OCI-LY3 (cell line): ENCODE results near the gene ZNF438.

Experiments
- H2AFZ ChIP-seq: fragments of 200-600, 300-600 bp; shearing (Covaris generic); 2 replicates; pipeline ENCODE4 v1.6.0; 2014; ENCODE audit warnings: antibody characterized with exemption, low read depth, low read length
- H3K27ac ChIP-seq: fragments of 200-600, 300-600 bp; sonication (generic); 2 replicates; pipeline ENCODE4 v1.5.1; 2014; ENCODE audit warnings: mild to moderate bottlenecking, low read length, moderate library complexity, mixed read lengths
- H3K27me3 ChIP-seq: fragments of 200-600, 300-600 bp; sonication (generic); 2 replicates; pipeline ENCODE4 v1.6.1; 2014; ENCODE audit warnings: low read depth, low read length, mixed read lengths
- H3K36me3 ChIP-seq: fragments of 200-600, 300-600 bp; sonication (generic); replicated peaks from 2 replicates; pipeline ENCODE3; 2014; ENCODE audit warnings: low read depth, low read length, mixed read lengths
- H3K4me1 ChIP-seq: fragments of 300-600, 200-600 bp; sonication (generic); 2 replicates; pipeline ENCODE4 v1.6.1; 2014; ENCODE audit warnings: low read length, mixed read lengths
- H3K4me2 ChIP-seq: fragments of 200-600, 300-600 bp; sonication (generic); 2 replicates; pipeline ENCODE4 v1.6.1; 2014; ENCODE audit warnings: low read length, mixed read lengths
- H3K4me3 ChIP-seq: fragments of 300-600, 200-600 bp; sonication (generic); 2 replicates; pipeline ENCODE4 v1.5.1; 2014; ENCODE audit warnings: antibody characterized with exemption, mild to moderate bottlenecking, low read length, moderate library complexity
- H3K79me2 ChIP-seq: fragments of 300-600, 200-600 bp; shearing (Covaris generic); 2 replicates; pipeline ENCODE4 v1.6.1; 2014; ENCODE audit warnings: mild to moderate bottlenecking, low read length, mixed read lengths
- H3K9ac ChIP-seq: fragments of 300-600, 200-600 bp; shearing (Covaris generic); 2 replicates; pipeline ENCODE4 v1.6.0; 2014; ENCODE audit warnings: mild to moderate bottlenecking, low read length, moderate library complexity
- H3K9me3 ChIP-seq: fragments of 200-600, 300-600 bp; shearing (Covaris generic); 2 replicates; pipeline ENCODE4 v1.6.1; 2014; ENCODE audit warnings: low read length, mixed read lengths; ENCODE audit not compliant: insufficient read depth
- H4K20me1 ChIP-seq: fragments of 200-600, 300-600 bp; sonication (generic); 2 replicates; pipeline ENCODE4 v1.6.1; 2016; ENCODE audit warnings: low read length, mixed read lengths; ENCODE audit not compliant: insufficient read depth
- EZH2phosphoT487 ChIP-seq: fragments of 200-600 bp; shearing (Covaris generic); IDR thresholded peaks from 2 replicates; pipeline ENCODE4 v1.6.1; 2018; ENCODE audit warnings: antibody characterized with exemption, mixed run types, low read depth
- TF ChIP-seq, protein P1 (sequence below): fragments of 200-600, 300-600 bp; sonication (generic); IDR thresholded peaks from 2 replicates; pipeline ENCODE4 v1.5.1; 2014; ENCODE audit warnings: antibody characterized with exemption, low read length, low read depth

ZNF438 gene

DNA sequence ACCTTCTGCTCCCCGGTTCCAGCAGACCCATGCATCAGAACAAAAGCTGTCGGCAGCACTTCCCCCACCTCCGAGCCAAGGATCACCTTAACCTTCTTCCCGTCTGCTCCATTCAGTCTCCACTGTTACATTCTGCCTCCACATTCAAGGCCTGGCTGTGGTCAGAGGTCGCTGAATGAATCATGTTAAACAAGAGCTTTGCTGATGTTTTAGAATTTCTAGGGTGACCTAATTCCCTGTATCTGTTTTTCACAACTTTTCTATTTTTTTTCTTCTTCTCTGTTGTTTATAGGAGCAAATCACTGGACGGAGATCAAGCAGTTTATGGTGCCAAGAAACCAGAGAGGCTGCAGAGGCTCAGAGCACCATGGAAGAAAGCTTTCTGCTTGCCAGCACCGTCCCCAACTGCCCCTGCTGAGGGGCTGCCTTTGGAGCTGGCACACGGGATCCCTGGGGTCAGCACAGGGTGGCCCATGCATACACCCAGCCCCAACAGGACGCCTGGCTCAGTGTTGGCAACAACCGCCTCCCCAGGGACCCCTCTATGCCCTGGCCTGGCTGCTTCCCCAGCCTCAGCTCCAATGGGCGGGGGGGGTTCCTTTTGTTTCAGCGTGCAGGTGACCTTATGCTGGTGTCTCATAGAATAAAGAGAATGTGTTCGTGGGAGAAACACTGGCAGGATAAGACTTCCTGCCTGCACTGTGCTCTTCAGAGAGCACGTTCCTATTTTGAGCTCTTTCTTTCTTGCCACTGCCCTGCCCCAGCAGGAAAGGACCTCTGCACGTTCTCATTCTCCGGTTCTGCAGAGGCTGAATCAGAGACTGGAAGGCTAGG lies 219.4 kb downstream of the ZNF438 start:
- H3K36me3 ChIP-seq, result no peaks in the 10 kb centered on the region
- H3K27me3 ChIP-seq, result no peaks in the 10 kb centered on the region
- H3K9me3 ChIP-seq, result no peaks in the 10 kb centered on the region
- H3K9ac ChIP-seq, result no peak overlapping the region
- H3K4me2 ChIP-seq, result no peak overlapping the region
- no peaks in the 10 kb centered on the region for H4K20me1 ChIP-seq
- H3K27ac ChIP-seq, result no peak overlapping the region
- H3K4me1 ChIP-seq, result no peaks in the 10 kb centered on the region
- H3K79me2 ChIP-seq, result no peaks in the 10 kb centered on the region
- no peak overlapping the region for H2AFZ ChIP-seq
- TF ChIP-seq, protein P1, sequence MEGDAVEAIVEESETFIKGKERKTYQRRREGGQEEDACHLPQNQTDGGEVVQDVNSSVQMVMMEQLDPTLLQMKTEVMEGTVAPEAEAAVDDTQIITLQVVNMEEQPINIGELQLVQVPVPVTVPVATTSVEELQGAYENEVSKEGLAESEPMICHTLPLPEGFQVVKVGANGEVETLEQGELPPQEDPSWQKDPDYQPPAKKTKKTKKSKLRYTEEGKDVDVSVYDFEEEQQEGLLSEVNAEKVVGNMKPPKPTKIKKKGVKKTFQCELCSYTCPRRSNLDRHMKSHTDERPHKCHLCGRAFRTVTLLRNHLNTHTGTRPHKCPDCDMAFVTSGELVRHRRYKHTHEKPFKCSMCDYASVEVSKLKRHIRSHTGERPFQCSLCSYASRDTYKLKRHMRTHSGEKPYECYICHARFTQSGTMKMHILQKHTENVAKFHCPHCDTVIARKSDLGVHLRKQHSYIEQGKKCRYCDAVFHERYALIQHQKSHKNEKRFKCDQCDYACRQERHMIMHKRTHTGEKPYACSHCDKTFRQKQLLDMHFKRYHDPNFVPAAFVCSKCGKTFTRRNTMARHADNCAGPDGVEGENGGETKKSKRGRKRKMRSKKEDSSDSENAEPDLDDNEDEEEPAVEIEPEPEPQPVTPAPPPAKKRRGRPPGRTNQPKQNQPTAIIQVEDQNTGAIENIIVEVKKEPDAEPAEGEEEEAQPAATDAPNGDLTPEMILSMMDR, result no peak
- TF ChIP-seq EZH2phosphoT487, result no peak
- H3K4me3 ChIP-seq, result no peak overlapping the region

DNA sequence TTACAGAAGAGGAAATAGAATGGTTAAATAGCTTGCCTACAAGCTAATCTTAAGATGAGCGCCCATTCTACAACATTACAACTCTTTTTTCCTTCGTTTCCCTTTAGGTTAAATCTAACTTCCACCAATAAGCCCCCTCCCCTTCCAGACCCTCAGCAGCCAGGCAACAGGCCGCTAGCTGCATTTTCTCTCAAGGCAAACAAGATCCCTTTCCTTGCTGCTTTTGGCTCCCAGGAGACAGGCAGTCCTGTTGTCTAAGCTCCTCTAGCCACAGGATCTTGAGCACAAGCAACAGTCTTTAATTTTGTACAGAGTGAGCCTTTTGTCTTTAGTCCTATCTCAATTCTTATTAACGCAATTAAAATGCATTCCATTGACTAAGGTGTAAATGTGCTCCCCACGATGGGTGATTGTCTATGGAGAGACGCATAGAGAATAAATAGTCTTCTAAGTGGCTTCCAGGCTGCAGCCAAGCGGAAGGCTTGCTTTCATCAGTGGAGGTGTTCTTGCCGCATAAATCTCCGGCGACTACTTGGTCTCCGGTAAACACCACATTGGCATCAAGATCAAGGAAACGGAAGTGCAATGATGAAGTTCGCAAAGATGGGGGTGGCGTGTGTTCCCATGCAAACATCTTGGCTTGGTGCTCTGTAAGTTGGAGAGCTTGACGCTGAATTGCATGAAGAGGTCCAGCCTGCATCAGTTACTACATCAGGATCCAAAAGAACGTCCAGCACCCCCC lies 220.2 kb downstream of the ZNF438 start:
- TF ChIP-seq, protein P1, result no peak
- no peak for TF ChIP-seq EZH2phosphoT487

DNA sequence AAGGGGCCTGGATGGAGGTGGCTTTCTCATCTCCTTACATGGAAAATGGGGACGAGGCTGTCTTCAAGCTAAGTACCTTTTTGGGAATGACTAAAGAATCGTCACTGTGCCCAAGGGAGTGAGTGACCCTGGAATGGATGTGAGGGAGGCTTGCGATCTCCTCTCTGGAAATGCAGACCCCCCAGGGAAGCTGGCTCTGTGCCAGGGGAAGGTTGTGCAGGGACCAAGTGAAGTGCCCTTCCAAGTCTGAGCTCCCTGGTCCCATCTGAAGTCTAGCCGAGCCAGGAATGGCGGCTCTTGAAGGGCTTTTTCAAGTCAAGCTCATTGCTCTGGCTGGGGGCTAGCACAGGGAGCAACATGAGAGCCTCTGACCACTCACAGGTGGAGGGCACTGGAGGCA lies 221.2 kb downstream of the ZNF438 start:
- H3K79me2 ChIP-seq, result no peaks in the 10 kb centered on the region
- TF ChIP-seq EZH2phosphoT487, result no peak
- TF ChIP-seq, protein P1, result no peak

More for the DNA sequence above, 220.2 kb downstream of the ZNF438 start:
- Histone ChIP-seq H3K36me3 (no peaks in the 10 kb centered on the region), H3K79me2 (no peaks in the 10 kb centered on the region), H3K9me3 (no peaks in the 10 kb centered on the region), H2AFZ (no peak overlapping the region), H3K4me1 (no peaks in the 10 kb centered on the region), H3K27ac (no peak overlapping the region), H3K4me2 (no peak overlapping the region), H3K9ac (no peak overlapping the region), H3K4me3 (no peak overlapping the region), H3K27me3 (no peaks in the 10 kb centered on the region), H4K20me1 (no peaks in the 10 kb centered on the region)

DNA sequence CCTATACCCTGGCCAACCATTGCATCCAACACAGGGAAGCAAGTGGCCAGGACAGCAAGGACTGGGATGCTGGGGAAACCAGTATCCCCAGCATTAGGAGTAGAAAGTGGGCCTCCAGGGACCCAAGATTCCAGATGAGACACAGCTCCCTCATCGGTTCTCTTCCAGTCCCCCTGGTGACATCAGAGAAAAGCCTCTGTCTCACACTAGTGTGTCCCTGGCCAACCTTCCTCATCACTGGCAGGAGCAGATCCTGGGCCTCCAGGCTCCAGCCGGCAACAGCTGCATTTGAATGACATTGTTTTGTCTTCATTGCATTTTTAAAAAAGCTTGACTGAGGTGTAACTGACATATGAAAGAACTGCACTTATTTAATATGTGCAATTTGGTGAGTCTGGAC lies 224.8 kb downstream of the ZNF438 start:
- Histone ChIP-seq H3K4me2 (no peak overlapping the region), H3K4me3 (no peak overlapping the region), H3K9me3 (no peaks in the 10 kb centered on the region), H3K36me3 (no peaks in the 10 kb centered on the region), H3K79me2 (no peaks in the 10 kb centered on the region), H3K4me1 (no peaks in the 10 kb centered on the region), H2AFZ (no peak overlapping the region), H4K20me1 (no peaks in the 10 kb centered on the region), H3K27me3 (no peaks in the 10 kb centered on the region), H3K27ac (no peak overlapping the region), H3K9ac (no peak overlapping the region)
- TF ChIP-seq, protein P1, result no peak
- no peak for TF ChIP-seq EZH2phosphoT487

More for the DNA sequence above, 221.2 kb downstream of the ZNF438 start:
- no peak overlapping the region for H3K4me3 ChIP-seq
- no peaks in the 10 kb centered on the region for H4K20me1 ChIP-seq
- no peaks in the 10 kb centered on the region for H3K4me1 ChIP-seq
- H3K27me3 ChIP-seq, result no peaks in the 10 kb centered on the region
- no peak overlapping the region for H3K4me2 ChIP-seq
- H3K9me3 ChIP-seq, result no peaks in the 10 kb centered on the region
- H3K36me3 ChIP-seq, result no peaks in the 10 kb centered on the region
- no peak overlapping the region for H2AFZ ChIP-seq
- H3K9ac ChIP-seq, result no peak overlapping the region
- H3K27ac ChIP-seq, result no peak overlapping the region
